GM13977 (cell line): ENCODE measurements around the gene AK9.

Experiments
- DNase-seq: peaks from one replicate; pipeline ENCODE4 v3.0.0; 2012; ENCODE audit warnings: low spot score
- CTCF ChIP-seq: IDR thresholded peaks from 2 replicates; pipeline ENCODE4 v1.5.1; 2012; ENCODE audit warnings: mild to moderate bottlenecking, control low read depth; ENCODE audit not compliant: insufficient read depth; ENCODE audit errors: extremely low read depth, missing control alignments
- in situ Hi-C: fragments of 300-500 bp; cut with MboI; formaldehyde crosslinking; loops from one replicate; pipeline ENCODE4 v1.12.0; 2022; ENCODE audit warnings: low sequenced_read_pairs, low pct_unique_long_range_greater_than_20kb, mixed read lengths, inconsistent platforms; ENCODE audit not compliant: unreplicated experiment

Gene AK9

GRCh38 chr6:109701774-109702173 lies 10.8 kb upstream of the AK9 start:
- in situ Hi-C loops = loop anchor here (25.0 kb wide), 1 partner anchor 686 kb away; no protein-coding TSS in a partner anchor
- DNase-seq = no peak
- TF ChIP-seq CTCF = no peak

DNA sequence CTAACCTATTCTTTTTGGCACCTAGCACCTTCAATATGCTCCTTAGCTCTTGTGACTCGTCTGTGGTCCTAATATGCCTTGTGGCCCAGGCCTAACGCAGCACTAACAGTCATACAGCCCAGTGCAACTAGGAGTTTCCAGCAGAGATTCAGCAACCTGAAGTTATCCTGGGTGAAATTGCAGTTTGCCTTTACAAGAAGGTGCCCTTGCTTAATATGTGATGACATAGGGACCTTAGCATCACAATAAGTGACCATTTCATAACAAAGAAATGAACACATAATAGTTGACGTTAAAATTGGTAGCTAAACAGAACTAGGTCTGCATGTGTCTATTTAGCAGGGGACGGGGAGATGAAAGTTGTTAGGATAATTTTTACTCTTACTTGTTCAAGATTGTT lies 10.2 kb upstream of the AK9 start:
- no peak for TF ChIP-seq CTCF
- no peak for DNase-seq
- in situ Hi-C loops = loop anchor here (25.0 kb wide), 1 partner anchor 686 kb away; no protein-coding TSS in a partner anchor

- in situ Hi-C loops = loop anchor here (25.0 kb wide), 1 partner anchor 184 kb away; no protein-coding TSS in a partner anchor
- no peak for TF ChIP-seq CTCF
- no peak for DNase-seq
These were observed 5.4 kb upstream of the AK9 start for GRCh38 chr6:109696355-109696754.

GRCh38 chr6:109695468-109695867 lies 4.5 kb upstream of the AK9 start:
- no peak for DNase-seq
- TF ChIP-seq CTCF = peak; percentile 16
- in situ Hi-C loops = loop anchor here (25.0 kb wide), 1 partner anchor 183 kb away; no protein-coding TSS in a partner anchor

- no peak for TF ChIP-seq CTCF
- DNase-seq = no peak
- in situ Hi-C loops = loop anchor here (25.0 kb wide), 1 partner anchor 181 kb away; no protein-coding TSS in a partner anchor
These were observed 2.1 kb upstream of the AK9 start for GRCh38 chr6:109693111-109693510.

DNA sequence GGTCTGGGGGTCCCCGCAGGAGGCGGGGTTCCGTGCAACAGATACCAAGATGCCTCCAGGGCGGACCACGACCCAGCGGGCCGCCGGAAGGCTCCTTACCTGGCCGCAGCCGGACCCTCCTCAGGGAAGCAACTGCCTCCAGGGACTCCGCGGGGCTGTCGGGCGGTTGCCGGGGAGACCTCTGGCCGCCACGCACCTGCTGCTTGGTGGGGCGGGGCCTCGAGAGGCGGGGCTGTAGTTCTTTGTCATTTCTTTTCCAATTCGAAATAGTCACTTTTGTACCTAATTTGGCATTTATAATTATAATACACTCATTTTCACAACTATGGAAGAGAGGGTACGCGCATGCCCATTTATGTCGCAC lies 647 bp downstream of the AK9 start:
- in situ Hi-C loops = loop anchor here (25.0 kb wide), 1 partner anchor 178 kb away; no protein-coding TSS in a partner anchor
- DNase-seq = peak; percentile 55
- TF ChIP-seq CTCF = no peak

DNA sequence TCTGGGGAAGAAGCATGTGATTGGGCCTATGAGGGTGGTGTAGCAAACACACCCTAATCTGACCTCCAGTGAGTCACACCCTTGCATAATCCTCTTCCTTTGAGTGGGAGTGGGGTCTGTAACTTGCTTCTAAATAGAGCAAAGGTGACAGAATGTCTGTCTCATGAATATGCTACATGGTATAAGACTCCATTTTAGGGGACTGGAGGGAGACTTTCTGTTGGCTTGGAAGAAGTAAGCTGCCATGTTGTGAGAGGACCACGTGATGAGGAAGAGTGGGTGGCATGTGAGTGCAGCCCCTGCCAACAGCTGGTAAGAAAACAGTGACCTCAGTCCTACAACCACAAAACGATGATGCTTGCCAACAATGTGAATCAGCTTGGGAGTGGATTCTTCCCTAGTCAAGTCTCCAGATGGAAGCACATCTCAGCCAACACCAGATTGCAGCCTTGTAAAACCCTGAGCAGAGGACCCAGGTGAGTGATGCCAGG lies 3.7 kb downstream of the AK9 start:
- DNase-seq = no peak
- in situ Hi-C loops = loop anchor here (25.0 kb wide), 1 partner anchor 175 kb away; no protein-coding TSS in a partner anchor
- TF ChIP-seq CTCF = no peak
